Anterior cingulate cortex (tissue), 58 donors: ENCODE data around the gene KNSTRN.
A peak's percentile ranks its signal among the peaks of the same experiment; 100 is the strongest.

Experiments
- DNase-seq, 58 donors: peaks; one replicate each; lab custom pipeline; 2025; lab: John Stamatoyannopoulos, UW

Gene KNSTRN

DNA sequence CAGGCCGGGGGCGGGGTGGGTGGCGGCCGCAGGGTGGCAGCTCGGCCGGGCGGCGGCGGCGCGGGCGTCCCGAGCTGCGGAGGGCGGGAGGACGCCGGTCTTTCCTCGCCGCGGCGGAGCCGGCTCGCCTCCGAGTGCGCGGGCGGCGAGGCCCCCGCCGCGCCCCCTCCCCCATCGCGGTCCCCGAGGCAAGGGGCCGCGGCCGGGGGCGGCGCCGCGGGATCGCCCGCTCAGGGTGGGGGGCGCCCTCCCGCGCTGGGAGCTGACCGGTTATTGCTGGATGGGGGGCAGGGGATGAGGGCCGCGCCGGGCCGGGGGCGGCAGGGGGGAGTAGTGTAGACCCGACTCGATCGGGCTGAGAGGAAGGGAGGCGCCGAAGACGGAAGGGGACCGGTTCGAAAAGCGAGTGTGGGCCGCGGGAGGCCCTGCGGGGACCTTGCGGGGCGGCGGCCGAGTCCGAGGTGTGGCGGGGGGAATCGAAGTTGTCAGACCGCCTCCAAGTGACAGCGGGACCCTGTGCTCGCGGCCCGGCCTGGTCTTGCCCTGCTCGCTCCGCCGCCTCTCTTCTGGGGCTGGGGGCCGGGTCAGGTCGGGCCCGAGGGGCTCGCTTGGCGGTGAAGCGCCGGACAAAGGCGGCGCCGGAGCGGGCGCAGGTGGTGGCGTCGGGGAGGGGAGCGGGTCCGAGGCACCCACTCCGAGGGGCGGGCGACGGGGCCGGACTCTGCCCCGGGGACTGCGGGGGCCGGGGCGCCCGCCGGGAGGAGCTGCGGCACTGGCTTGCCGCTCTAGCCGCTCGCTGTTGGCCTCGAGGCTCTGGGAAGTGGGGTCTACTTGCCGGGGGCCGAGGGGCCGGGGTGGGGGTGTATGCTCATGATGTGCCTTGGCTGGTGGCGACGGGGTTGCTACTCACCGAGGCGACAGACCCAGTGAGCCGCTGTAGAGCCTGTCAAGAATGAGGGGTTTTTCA is 59.3 kb downstream of the KNSTRN start:
- DNase-seq, result peak in 9 of 58 donors; percentile 4 to 38 (median 21)

DNA sequence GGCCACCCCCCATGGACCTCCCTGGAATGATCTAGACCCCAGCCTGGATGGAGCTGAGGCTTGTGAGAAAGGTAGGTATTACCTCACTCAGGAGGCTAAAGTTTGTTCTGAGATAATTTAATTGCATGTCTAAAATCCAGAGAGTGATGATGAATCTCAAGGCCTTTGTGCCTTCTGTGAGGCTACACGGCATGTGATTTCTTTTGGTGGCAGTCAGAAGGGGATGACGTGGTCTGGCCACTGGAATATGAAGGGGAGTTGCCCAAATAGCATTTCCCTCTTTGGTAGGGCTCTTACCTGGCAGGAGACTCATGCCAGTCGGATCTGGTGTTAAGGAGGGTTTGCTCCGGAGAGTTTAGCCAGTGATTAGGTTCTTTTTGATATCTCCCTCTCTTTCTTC is 60.7 kb downstream of the KNSTRN start:
- no peak for DNase-seq

DNA sequence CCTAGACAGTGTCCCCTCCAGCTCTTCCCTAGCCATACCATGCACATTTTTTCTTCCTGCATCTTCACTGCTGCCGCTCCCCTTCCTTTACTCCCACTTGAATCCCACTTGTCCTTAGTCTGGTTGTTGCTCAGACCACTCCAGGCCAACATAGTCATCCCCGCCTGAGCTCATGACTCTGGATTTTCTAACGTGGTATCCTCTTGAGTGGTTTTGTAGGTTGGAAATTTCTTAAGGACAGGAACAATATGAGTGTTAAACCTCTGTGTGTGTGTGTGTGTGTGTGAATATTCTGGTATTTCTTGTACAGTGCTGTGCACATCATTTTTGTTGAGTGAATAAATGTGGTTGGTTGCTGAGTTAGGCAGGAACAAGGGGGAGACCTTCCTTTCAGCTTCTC is 61.3 kb downstream of the KNSTRN start:
- no peak for DNase-seq
